ENCODE results near the gene PRKCD.

Gene PRKCD

GRCh38 chr3:53157974-53158580, 2.9 kb upstream of the PRKCD start:
- DNase-seq: no peak

- DNase-seq: no peak
These were observed 2.2 kb upstream of the PRKCD start for GRCh38 chr3:53158765-53159155.

- DNase-seq: no peak
These were observed 1.6 kb upstream of the PRKCD start for GRCh38 chr3:53159156-53160060.

- DNase-seq: no peak
These were observed 849 bp upstream of the PRKCD start for GRCh38 chr3:53160061-53160659.

GRCh38 chr3:53161450-53161819, 426 bp downstream of the PRKCD start:
- peak; percentile 21 for DNase-seq

- peak; percentile 56 for DNase-seq
These were observed 1.0 kb downstream of the PRKCD start for GRCh38 chr3:53161820-53162671.

- peak; percentile 58 for DNase-seq
These were observed 1.8 kb downstream of the PRKCD start for GRCh38 chr3:53162672-53163443.

- no peak for DNase-seq
These were observed 2.7 kb downstream of the PRKCD start for GRCh38 chr3:53163444-53164387.

- no peak for DNase-seq
These were observed 3.9 kb downstream of the PRKCD start for GRCh38 chr3:53164911-53165310.

GRCh38 chr3:53166206-53166605, 5.2 kb downstream of the PRKCD start:
- no peak for DNase-seq

- DNase-seq: no peak
These were observed 5.8 kb downstream of the PRKCD start for GRCh38 chr3:53166781-53167291.

GRCh38 chr3:53167418-53168174, 6.6 kb downstream of the PRKCD start:
- no peak for DNase-seq

GRCh38 chr3:53168175-53168923, 7.3 kb downstream of the PRKCD start:
- DNase-seq: no peak

GRCh38 chr3:53169045-53169831, 8.2 kb downstream of the PRKCD start:
- no peak for DNase-seq

GRCh38 chr3:53169832-53170324, 8.9 kb downstream of the PRKCD start:
- DNase-seq: no peak

- DNase-seq: peak; percentile 18
These were observed 9.5 kb downstream of the PRKCD start for GRCh38 chr3:53170325-53171063.

GRCh38 chr3:53171064-53171418, 10.0 kb downstream of the PRKCD start:
- DNase-seq: no peak

Data from activated naive CD4-positive, alpha-beta T cell treated with Interleukin-2 at 50 U/mL for 16 hours (primary cell).